ENCODE measurements around the gene CHRDL2.
A peak's percentile ranks its signal among the peaks of the same experiment; 100 is the strongest.

Gene CHRDL2

GRCh38 chr11:74748211-74749126 is 17.2 kb upstream of the CHRDL2 start, which contains the start of gene RNF169:
TSS of gene RNF169 (plus strand) at chr11:74748849. CDS start at chr11:74748881, 32 bp downstream.
- DNase-seq = peak; percentile 97
- no peaks in the 10 kb centered on the region for H3K9me2 ChIP-seq (replicated peaks; ENCODE audit: insufficient read depth, low read length)
- H3K9ac ChIP-seq (ENCODE audit: low read length) = peak within 1 kb of the TSS; percentile 92
- H3K27ac ChIP-seq (ENCODE audit: low read length) = peak within 1 kb of the TSS; percentile 64; the same call in 1 of the 2 replicates
- H4K20me1 ChIP-seq (ENCODE audit: insufficient read depth, low read length) = no peaks in the 10 kb centered on the region
- peak within 1 kb of the TSS; percentile 59 for H2AFZ ChIP-seq (ENCODE audit: low read length)
- peaks cover 41% of the 10 kb centered on the region for H3K79me2 ChIP-seq (ENCODE audit: low read length)
- H3F3A ChIP-seq (ENCODE audit: insufficient read depth, low read length) = no peaks in the 10 kb centered on the region
- H3K4me3 ChIP-seq (ENCODE audit: low read length) = peak within 1 kb of the TSS; percentile 82
- no peak for TF ChIP-seq EZH2phosphoT487 (IDR thresholded peaks at IDR 0.05; ENCODE audit: low read length)
- no peak for TF ChIP-seq CTCF (IDR thresholded peaks at IDR 0.05; ENCODE audit: low read length)
- no peak for TF ChIP-seq EZH2 (optimal IDR thresholded peaks at IDR 0.05; ENCODE audit: low read depth, low read length)
- H3K36me3 ChIP-seq (replicated peaks; ENCODE audit: insufficient read depth, low read length) = no peaks in the 10 kb centered on the region
- peaks cover 11% of the 10 kb centered on the region for H3K4me1 ChIP-seq (ENCODE audit: low read length)
- H3K27me3 ChIP-seq (replicated peaks; ENCODE audit: insufficient read depth, low read length) = no peaks in the 10 kb centered on the region
- H3K4me2 ChIP-seq (ENCODE audit: low read depth, low read length) = peak within 1 kb of the TSS; percentile 96
- H3K9me3 ChIP-seq (replicated peaks; ENCODE audit: insufficient read depth, low read length) = no peaks in the 10 kb centered on the region

GRCh38 chr11:74746868-74747267 is 15.6 kb upstream of the CHRDL2 start:
- H3K9me3 ChIP-seq (replicated peaks; ENCODE audit: insufficient read depth, low read length) = no peaks in the 10 kb centered on the region
- no peak overlapping the region for H2AFZ ChIP-seq (ENCODE audit: low read length)
- no peaks in the 10 kb centered on the region for H3F3A ChIP-seq (ENCODE audit: insufficient read depth, low read length)
- H3K4me1 ChIP-seq (ENCODE audit: low read length) = peaks cover 11% of the 10 kb centered on the region
- H3K4me3 ChIP-seq (ENCODE audit: low read length) = no peak overlapping the region
- no peak for DNase-seq
- no peaks in the 10 kb centered on the region for H3K36me3 ChIP-seq (replicated peaks; ENCODE audit: insufficient read depth, low read length)
- peaks cover 27% of the 10 kb centered on the region for H3K79me2 ChIP-seq (ENCODE audit: low read length)
- H3K27ac ChIP-seq (ENCODE audit: low read length) = no peak overlapping the region
- H3K27me3 ChIP-seq (replicated peaks; ENCODE audit: insufficient read depth, low read length) = no peaks in the 10 kb centered on the region
- H3K9ac ChIP-seq (ENCODE audit: low read length) = no peak overlapping the region
- H4K20me1 ChIP-seq (ENCODE audit: insufficient read depth, low read length) = no peaks in the 10 kb centered on the region
- no peaks in the 10 kb centered on the region for H3K9me2 ChIP-seq (replicated peaks; ENCODE audit: insufficient read depth, low read length)
- no peak overlapping the region for H3K4me2 ChIP-seq (ENCODE audit: low read depth, low read length)
- TF ChIP-seq CTCF (IDR thresholded peaks at IDR 0.05; ENCODE audit: low read length) (no peak), EZH2 (optimal IDR thresholded peaks at IDR 0.05; ENCODE audit: low read depth, low read length) (no peak), EZH2phosphoT487 (IDR thresholded peaks at IDR 0.05; ENCODE audit: low read length) (no peak)

GRCh38 chr11:74744277-74744676 is 13.1 kb upstream of the CHRDL2 start:
- TF ChIP-seq EZH2 (optimal IDR thresholded peaks at IDR 0.05; ENCODE audit: low read depth, low read length) (no peak), CTCF (IDR thresholded peaks at IDR 0.05; ENCODE audit: low read length) (no peak), EZH2phosphoT487 (IDR thresholded peaks at IDR 0.05; ENCODE audit: low read length) (no peak)
- no peak for DNase-seq
- peaks cover 7% of the 10 kb centered on the region for H3K4me1 ChIP-seq (ENCODE audit: low read length)
- H3K4me3 ChIP-seq (ENCODE audit: low read length) = no peak overlapping the region
- H3F3A ChIP-seq (ENCODE audit: insufficient read depth, low read length) = no peaks in the 10 kb centered on the region
- H3K36me3 ChIP-seq (replicated peaks; ENCODE audit: insufficient read depth, low read length) = no peaks in the 10 kb centered on the region
- no peak overlapping the region for H3K4me2 ChIP-seq (ENCODE audit: low read depth, low read length)
- no peaks in the 10 kb centered on the region for H3K9me3 ChIP-seq (replicated peaks; ENCODE audit: insufficient read depth, low read length)
- peaks cover 1% of the 10 kb centered on the region for H3K79me2 ChIP-seq (ENCODE audit: low read length)
- H3K27ac ChIP-seq (ENCODE audit: low read length) = no peak overlapping the region
- no peak overlapping the region for H3K9ac ChIP-seq (ENCODE audit: low read length)
- H4K20me1 ChIP-seq (ENCODE audit: insufficient read depth, low read length) = no peaks in the 10 kb centered on the region
- no peaks in the 10 kb centered on the region for H3K27me3 ChIP-seq (replicated peaks; ENCODE audit: insufficient read depth, low read length)
- H3K9me2 ChIP-seq (replicated peaks; ENCODE audit: insufficient read depth, low read length) = no peaks in the 10 kb centered on the region
- no peak overlapping the region for H2AFZ ChIP-seq (ENCODE audit: low read length)

All from MM.1S (cell line).